ENCODE data around the gene IGSF10. TPM values are rescaled to one million over a fixed set of nuclear protein-coding genes. Genes with fewer than 3 reads are reported as not detected.

Gene IGSF10
- total and polyA plus RNA-seq, 10 donors: 0.22 to 8.5 (median 1.7) TPM

DNA sequence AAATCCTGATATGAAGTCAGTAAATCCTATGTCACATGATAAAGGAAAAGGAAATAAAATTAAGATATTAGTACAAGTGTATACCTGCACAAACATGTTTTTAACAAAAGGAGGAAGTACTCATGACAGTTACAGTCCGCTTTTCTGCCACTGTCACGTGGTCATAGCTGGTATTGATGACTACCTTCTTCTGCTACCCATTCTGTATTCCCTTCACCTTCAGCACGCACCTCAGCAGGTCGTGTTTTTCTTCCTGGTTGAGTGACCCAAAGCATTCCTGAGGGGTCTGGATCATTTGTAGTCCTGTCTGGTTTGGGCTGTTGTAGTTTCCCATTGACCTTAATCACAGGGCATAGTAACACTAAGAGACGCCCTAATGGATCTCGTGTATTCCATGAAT is 41.1 kb downstream of the IGSF10 start:
- no peaks in the 10 kb centered on the region for H3K27me3 ChIP-seq (replicated peaks in 1 of 7)
- H3K4me1 ChIP-seq: no peaks in the 10 kb centered on the region
- intact Hi-C loops (cut with DNase I; ENCODE audit: low total_unique reads): no loop called here
- no peak overlapping the region for H3K4me3 ChIP-seq
- no peaks in the 10 kb centered on the region for H3K9me3 ChIP-seq
- H3K27ac ChIP-seq: no peak overlapping the region
- TF ChIP-seq POLR2A (IDR thresholded peaks at IDR 0.05): no peak
- no peak for TF ChIP-seq POLR2AphosphoS5 (IDR thresholded peaks at IDR 0.05)
- TF ChIP-seq, protein P1, sequence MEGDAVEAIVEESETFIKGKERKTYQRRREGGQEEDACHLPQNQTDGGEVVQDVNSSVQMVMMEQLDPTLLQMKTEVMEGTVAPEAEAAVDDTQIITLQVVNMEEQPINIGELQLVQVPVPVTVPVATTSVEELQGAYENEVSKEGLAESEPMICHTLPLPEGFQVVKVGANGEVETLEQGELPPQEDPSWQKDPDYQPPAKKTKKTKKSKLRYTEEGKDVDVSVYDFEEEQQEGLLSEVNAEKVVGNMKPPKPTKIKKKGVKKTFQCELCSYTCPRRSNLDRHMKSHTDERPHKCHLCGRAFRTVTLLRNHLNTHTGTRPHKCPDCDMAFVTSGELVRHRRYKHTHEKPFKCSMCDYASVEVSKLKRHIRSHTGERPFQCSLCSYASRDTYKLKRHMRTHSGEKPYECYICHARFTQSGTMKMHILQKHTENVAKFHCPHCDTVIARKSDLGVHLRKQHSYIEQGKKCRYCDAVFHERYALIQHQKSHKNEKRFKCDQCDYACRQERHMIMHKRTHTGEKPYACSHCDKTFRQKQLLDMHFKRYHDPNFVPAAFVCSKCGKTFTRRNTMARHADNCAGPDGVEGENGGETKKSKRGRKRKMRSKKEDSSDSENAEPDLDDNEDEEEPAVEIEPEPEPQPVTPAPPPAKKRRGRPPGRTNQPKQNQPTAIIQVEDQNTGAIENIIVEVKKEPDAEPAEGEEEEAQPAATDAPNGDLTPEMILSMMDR (IDR thresholded peaks at IDR 0.05 in 8 of 11, conservative IDR thresholded peaks at IDR 0.05 in 3 of 11): no peak
- 70 to 84% (median 76%) methylated on average over 6 of the region's 6 CpGs for WGBS, 5 donors
- no peaks in the 10 kb centered on the region for H3K36me3 ChIP-seq
- DNase-seq: no peak

DNA sequence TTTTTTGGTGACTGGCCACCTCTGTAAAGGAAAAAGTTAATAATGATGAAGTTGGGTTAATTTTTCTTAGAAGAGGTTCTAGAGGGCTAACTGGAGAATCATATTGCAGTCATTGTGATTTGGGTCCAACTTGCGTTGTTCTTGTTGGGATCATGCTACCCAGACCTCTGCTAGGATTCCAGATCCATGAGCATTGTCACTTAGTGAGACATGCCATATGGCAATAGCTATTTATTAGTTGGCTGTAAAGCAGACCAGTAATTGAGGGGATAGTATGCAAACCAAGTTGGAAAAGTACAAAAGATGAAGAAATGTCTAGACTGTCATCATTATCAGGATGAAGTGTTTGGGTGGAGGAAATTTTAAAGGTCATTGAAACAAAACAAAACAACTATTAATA is 45.6 kb downstream of the IGSF10 start:
- H3K9me3 ChIP-seq: peaks cover 0 to 9% (median 0%) of the 10 kb centered on the region in 8 donors
- no peaks in the 10 kb centered on the region for H3K36me3 ChIP-seq
- no peaks in the 10 kb centered on the region for H3K4me1 ChIP-seq
- H3K27ac ChIP-seq: no peak overlapping the region
- WGBS, 5 donors: 34 to 90% (median 45%) methylated on average over 1 of the region's 1 CpG
- H3K27me3 ChIP-seq (replicated peaks in 1 of 7): no peaks in the 10 kb centered on the region
- intact Hi-C loops (cut with DNase I; ENCODE audit: low total_unique reads): no loop called here
- TF ChIP-seq, protein P1 (IDR thresholded peaks at IDR 0.05 in 8 of 11, conservative IDR thresholded peaks at IDR 0.05 in 3 of 11): no peak
- no peak for TF ChIP-seq POLR2A (IDR thresholded peaks at IDR 0.05)
- TF ChIP-seq POLR2AphosphoS5 (IDR thresholded peaks at IDR 0.05): no peak
- no peak overlapping the region for H3K4me3 ChIP-seq
- no peak for DNase-seq

DNA sequence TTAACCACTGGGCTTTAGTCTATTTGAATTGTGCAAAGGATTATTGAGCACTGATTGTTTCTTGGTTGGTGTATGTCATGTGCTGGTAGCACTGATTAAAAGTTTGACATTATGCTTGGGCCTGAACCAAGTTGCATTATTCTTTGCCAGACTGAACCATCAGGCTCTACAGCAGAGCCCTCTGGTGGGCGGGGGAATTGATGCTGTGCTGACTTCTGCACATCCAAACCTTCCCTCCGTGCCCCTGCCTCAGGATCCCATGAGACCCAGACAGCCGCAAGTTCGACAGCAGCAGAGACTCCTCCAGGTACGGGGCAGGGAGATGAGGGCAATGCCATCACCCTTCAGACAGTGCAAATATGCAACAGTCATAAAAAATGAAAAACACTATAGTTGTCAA is 47.9 kb downstream of the IGSF10 start:
- no peak overlapping the region for H3K27ac ChIP-seq
- no peak overlapping the region for H3K4me3 ChIP-seq
- intact Hi-C loops (cut with DNase I; ENCODE audit: low total_unique reads): no loop called here
- TF ChIP-seq, protein P1 (IDR thresholded peaks at IDR 0.05 in 8 of 11, conservative IDR thresholded peaks at IDR 0.05 in 3 of 11): no peak
- TF ChIP-seq POLR2AphosphoS5 (IDR thresholded peaks at IDR 0.05): no peak
- no peak for TF ChIP-seq POLR2A (IDR thresholded peaks at IDR 0.05)
- whole genome bisulfite sequencing, 5 donors: 88 to 94% (median 90%) methylated on average over 5 of the region's 5 CpGs
- H3K27me3 ChIP-seq (replicated peaks in 1 of 7): no peaks in the 10 kb centered on the region
- H3K36me3 ChIP-seq: no peaks in the 10 kb centered on the region
- DNase-seq: no peak
- peaks cover 0 to 9% (median 0%) of the 10 kb centered on the region in 8 donors for H3K9me3 ChIP-seq
- H3K4me1 ChIP-seq: no peaks in the 10 kb centered on the region

Small RNAs within 50 kb of the gene (small RNA-seq; reads per million reads assigned to genes)
- gene AC117454.1: 0 reads per million in 4 donors

Other genes with a start within 250 kb of the IGSF10 start
- gene P2RY14, start 182.5 kb downstream of the IGSF10 start, total RNA-seq: 1 to 10 TPM; 1.4 to 5.2 (median 3.1) TPM
- 1 to 10 TPM in 1 of 3 donors, under 1 TPM in 2; 0.32 to 1.8 (median 0.85) TPM for gene P2RY14, start 182.5 kb downstream of the IGSF10 start, polyA plus RNA-seq
- not detected for gene GPR87, start 144.2 kb downstream of the IGSF10 start, total RNA-seq
- not detected for gene GPR87, start 144.2 kb downstream of the IGSF10 start, polyA plus RNA-seq
- 10 to 100 TPM; 36.1 to 78.3 (median 48.9) TPM for gene P2RY13, start 131.5 kb downstream of the IGSF10 start, total RNA-seq
- gene P2RY13, start 131.5 kb downstream of the IGSF10 start, polyA plus RNA-seq: 10 to 100 TPM in 1 of 3 donors, 1 to 10 TPM in 2; 7.1 to 11.6 (median 9.6) TPM
- gene P2RY12, start 76.3 kb downstream of the IGSF10 start, total RNA-seq: 10 to 100 TPM in 3 of 7 donors, 1 to 10 TPM in 4; 5.9 to 19.2 (median 7.5) TPM
- 1 to 10 TPM in 2 of 3 donors, under 1 TPM in 1; 0.78 to 2.9 (median 2.0) TPM for gene P2RY12, start 76.3 kb downstream of the IGSF10 start, polyA plus RNA-seq